ENCODE measurements around the gene C2orf74. TPM values are rescaled to one million over a fixed set of nuclear protein-coding genes. Genes with fewer than 3 reads are reported as not detected.
"Not testable (repeated sequence)": the region's sequence is repeated elsewhere in the genome, so short reads cannot be mapped to it uniquely, and the experiment has no call there.

Gene C2orf74
- total and polyA plus RNA-seq, 2 experiments from 2014 or later: 17.5 to 43.0 TPM

DNA sequence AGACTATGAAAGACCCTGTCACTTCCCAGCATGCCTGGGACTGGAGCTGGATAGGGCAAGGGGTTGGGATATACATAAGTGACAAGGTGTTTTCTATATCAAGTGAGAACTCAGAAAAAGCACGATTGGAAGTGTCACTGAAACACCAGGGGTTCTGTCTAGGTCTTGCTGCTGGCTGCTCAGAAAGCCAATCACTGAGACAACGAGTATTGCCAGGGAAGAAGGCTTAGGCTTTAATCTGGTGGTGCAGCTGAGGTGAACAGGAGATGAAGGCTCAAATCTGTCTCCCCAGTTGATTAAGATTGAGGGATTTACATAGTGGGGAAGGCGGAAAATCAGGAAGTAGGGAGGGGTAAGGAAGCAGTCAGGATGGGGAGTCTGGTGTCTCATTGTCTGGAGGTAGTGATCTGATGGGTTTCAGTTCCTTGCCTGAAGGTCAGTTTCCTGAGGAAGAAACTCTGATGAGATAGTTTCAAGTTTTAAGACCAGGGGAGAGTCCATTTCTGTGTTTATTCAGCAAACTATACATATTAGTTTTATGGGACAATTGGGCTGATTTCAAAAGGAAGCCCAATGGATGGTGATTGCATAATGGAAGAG is 3.5 kb upstream of the C2orf74 start:
- Histone ChIP-seq H3K9me3 (ENCODE audit: low read depth) (no peaks in the 10 kb centered on the region), H3K27me3 (no peaks in the 10 kb centered on the region), H3K36me3 (no peaks in the 10 kb centered on the region), H3K4me1 (ENCODE audit: low read depth) (no peaks in the 10 kb centered on the region), H3K4me3 (no peak overlapping the region), H3K27ac (no peak overlapping the region)
- TF ChIP-seq, protein P1, sequence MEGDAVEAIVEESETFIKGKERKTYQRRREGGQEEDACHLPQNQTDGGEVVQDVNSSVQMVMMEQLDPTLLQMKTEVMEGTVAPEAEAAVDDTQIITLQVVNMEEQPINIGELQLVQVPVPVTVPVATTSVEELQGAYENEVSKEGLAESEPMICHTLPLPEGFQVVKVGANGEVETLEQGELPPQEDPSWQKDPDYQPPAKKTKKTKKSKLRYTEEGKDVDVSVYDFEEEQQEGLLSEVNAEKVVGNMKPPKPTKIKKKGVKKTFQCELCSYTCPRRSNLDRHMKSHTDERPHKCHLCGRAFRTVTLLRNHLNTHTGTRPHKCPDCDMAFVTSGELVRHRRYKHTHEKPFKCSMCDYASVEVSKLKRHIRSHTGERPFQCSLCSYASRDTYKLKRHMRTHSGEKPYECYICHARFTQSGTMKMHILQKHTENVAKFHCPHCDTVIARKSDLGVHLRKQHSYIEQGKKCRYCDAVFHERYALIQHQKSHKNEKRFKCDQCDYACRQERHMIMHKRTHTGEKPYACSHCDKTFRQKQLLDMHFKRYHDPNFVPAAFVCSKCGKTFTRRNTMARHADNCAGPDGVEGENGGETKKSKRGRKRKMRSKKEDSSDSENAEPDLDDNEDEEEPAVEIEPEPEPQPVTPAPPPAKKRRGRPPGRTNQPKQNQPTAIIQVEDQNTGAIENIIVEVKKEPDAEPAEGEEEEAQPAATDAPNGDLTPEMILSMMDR (IDR thresholded peaks at IDR 0.05; ENCODE audit: low read depth, low read length): no peak
- DNase-seq (ENCODE audit: low read depth in 1 of 2, low spot score in 1 of 2): no peak

DNA sequence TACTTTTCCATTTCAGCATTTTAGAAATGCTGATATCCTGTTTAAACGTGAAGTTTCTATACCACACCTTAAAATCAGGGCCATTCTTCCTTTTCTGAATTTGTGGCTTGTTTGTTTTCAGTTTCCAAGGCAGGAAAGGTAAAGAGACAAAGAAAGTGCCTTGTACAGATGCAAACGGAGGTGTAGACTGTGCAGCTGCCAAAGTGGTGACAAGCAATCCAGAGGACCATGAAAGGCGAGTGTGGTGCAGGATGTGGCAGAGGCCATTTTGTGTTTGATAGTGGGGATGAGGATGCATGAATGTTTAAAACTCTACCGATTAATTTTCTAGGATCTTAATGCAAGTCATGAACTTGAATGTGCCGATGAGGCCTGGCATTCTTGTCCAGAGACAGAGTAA is 733 bp downstream of the C2orf74 start:
- TF ChIP-seq, protein P1 (IDR thresholded peaks at IDR 0.05; ENCODE audit: low read depth, low read length): no peak
- H3K27ac ChIP-seq: no peak overlapping the region
- no peaks in the 10 kb centered on the region for H3K4me1 ChIP-seq (ENCODE audit: low read depth)
- H3K27me3 ChIP-seq: no peaks in the 10 kb centered on the region
- DNase-seq (ENCODE audit: low read depth in 1 of 2, low spot score in 1 of 2): no peak
- no peak overlapping the region for H3K4me3 ChIP-seq
- H3K36me3 ChIP-seq: no peaks in the 10 kb centered on the region
- H3K9me3 ChIP-seq (ENCODE audit: low read depth): no peaks in the 10 kb centered on the region

DNA sequence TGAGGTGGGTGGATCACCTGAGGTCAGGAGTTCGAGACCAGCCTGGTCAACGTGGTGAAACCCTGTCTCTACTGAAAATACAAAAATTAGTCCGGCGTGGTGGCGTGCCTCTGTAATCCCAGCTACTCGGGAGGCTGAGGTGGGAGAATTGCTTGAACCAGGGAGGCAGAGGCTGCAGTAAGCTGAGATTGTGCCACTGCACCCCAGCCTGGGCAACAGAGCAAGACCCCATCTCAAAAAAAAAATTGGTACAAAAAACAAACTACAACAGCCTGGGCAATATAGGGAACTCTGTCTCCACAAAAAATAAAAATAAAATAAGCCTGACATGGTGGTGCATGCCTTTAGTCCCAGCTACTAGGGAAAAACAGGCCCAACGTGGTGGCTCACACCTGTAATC is 3.1 kb downstream of the C2orf74 start:
- not testable (repeated sequence) for H3K4me3 ChIP-seq; H3K36me3 ChIP-seq; H3K27ac ChIP-seq; H3K9me3 ChIP-seq (ENCODE audit: low read depth); H3K4me1 ChIP-seq (ENCODE audit: low read depth); DNase-seq (ENCODE audit: low read depth in 1 of 2, low spot score in 1 of 2); H3K27me3 ChIP-seq

DNA sequence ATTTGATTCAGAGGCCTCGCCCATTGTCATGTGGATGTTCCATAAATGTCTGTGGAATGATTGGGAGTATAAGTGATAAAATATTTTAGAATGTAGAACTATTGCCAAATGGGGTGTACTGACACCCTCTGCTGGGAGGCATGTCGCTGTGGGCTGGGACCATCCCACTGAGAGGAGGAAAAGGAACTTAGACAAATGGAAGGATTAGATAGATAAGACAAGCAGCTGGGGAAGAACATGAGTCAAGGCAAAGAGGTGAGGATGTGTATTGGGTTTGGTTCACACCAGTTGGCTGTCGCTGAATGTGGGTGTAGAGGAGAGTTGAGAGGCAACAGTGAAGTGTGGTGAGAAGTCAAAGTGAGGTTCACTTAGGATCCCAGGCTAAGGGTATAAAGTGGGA is 4.0 kb downstream of the C2orf74 start:
- TF ChIP-seq, protein P1 (IDR thresholded peaks at IDR 0.05; ENCODE audit: low read depth, low read length): no peak
- no peak overlapping the region for H3K4me3 ChIP-seq
- peak in 1 of 2 donors; percentile 6 for DNase-seq (ENCODE audit: low read depth in 1 of 2, low spot score in 1 of 2)

DNA sequence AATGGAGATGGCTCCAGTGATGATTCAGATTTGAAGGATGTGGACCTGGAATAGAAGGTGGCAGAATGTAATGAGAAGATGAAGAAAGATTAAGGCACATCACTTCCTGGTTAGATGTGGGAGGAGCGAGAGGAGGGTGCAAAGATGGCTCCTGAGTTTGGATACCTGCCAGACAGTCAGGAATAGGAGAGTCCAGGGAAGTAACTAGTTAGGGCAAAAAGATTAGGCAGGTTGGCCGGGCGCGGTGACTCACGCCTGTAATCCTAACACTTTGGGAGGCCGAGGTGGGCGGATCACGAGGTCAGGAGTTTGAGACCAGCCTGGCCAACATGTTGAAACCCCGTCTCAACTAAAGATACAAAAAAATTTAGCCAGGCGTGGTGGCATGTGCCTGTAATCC is 5.6 kb downstream of the C2orf74 start:
- Histone ChIP-seq H3K4me1 (ENCODE audit: low read depth) (no peaks in the 10 kb centered on the region), H3K4me3 (no peak overlapping the region), H3K27me3 (no peaks in the 10 kb centered on the region), H3K9me3 (ENCODE audit: low read depth) (no peaks in the 10 kb centered on the region), H3K36me3 (no peaks in the 10 kb centered on the region), H3K27ac (no peak overlapping the region)
- no peak for DNase-seq (ENCODE audit: low read depth in 1 of 2, low spot score in 1 of 2)
- TF ChIP-seq, protein P1 (IDR thresholded peaks at IDR 0.05; ENCODE audit: low read depth, low read length): no peak

More for the DNA sequence above, 4.0 kb downstream of the C2orf74 start:
- Histone ChIP-seq H3K4me1 (ENCODE audit: low read depth) (no peaks in the 10 kb centered on the region), H3K9me3 (ENCODE audit: low read depth) (no peaks in the 10 kb centered on the region), H3K27me3 (no peaks in the 10 kb centered on the region), H3K36me3 (no peaks in the 10 kb centered on the region), H3K27ac (no peak overlapping the region)

DNA sequence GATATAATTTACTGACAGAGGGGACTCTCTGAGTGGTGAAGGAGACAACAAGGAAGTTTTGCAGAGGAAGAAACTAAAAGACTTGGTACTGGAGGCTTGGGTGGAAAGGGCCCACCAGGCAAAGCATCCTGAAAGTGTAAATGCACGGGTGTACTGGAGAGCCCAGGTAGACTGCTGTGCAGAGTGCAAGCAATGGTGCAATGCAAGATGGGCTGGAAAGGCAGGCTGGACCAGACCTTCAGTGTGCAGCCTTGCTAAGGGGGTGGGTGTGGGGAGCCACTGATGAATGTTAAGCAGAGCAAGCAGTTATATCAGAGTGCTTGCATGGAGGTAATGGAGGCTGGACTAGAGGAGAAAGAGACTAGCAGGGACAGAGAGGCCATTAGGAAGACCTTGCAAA is 10.7 kb downstream of the C2orf74 start:
- H3K4me1 ChIP-seq (ENCODE audit: low read depth): no peaks in the 10 kb centered on the region
- H3K9me3 ChIP-seq (ENCODE audit: low read depth): no peaks in the 10 kb centered on the region
- no peaks in the 10 kb centered on the region for H3K27me3 ChIP-seq
- no peak for DNase-seq (ENCODE audit: low read depth in 1 of 2, low spot score in 1 of 2)
- TF ChIP-seq, protein P1 (IDR thresholded peaks at IDR 0.05; ENCODE audit: low read depth, low read length): no peak
- no peak overlapping the region for H3K4me3 ChIP-seq
- H3K27ac ChIP-seq: no peak overlapping the region
- no peaks in the 10 kb centered on the region for H3K36me3 ChIP-seq

Data from cardiac muscle cell (in vitro differentiated cells and primary cell).